Subcutaneous adipose tissue (tissue), 4 donors: ENCODE measurements around the gene CMTM1. TPM values are rescaled to one million over a fixed set of nuclear protein-coding genes. Genes with fewer than 3 reads are reported as not detected.

ENCODE experiments used
- CTCF ChIP-seq: fragments of 450-650 bp; IDR thresholded peaks from one replicate; pipeline ENCODE4 v1.5.1; 2016; ENCODE audit warnings: low read depth, mild to moderate bottlenecking, control low read depth, antibody characterized with exemption, moderate library complexity
- total RNA-seq, 4 donors: library from RNA; depleted of rRNA; stranded (reverse); fragments of >200 nt; gene quantifications; one replicate each; pipeline ENCODE4 v1.1.0, GENCODE V29; 2016

Gene CMTM1
- total RNA-seq, 4 donors from 2014 or later: 0.66 to 2.2 (median 0.82) TPM; not detected in 1

GRCh38 chr16:66614161-66614802 is 48.0 kb downstream of the CMTM1 start:
- TF ChIP-seq CTCF: no peak

- no peak for TF ChIP-seq CTCF
Observed at GRCh38 chr16:66616169-66616568, 49.9 kb downstream of the CMTM1 start.

GRCh38 chr16:66616592-66616991 is 50.4 kb downstream of the CMTM1 start:
- no peak for TF ChIP-seq CTCF

- TF ChIP-seq CTCF: no peak
Observed at GRCh38 chr16:66617010-66617434, 50.8 kb downstream of the CMTM1 start.

- no peak for TF ChIP-seq CTCF
Observed at GRCh38 chr16:66617728-66618127, 51.5 kb downstream of the CMTM1 start.

- TF ChIP-seq CTCF: no peak
Observed at GRCh38 chr16:66618588-66619375, 52.5 kb downstream of the CMTM1 start.
